NAMALWA (cell line): ENCODE measurements around the gene NHLRC1.

Source experiments
- DNase-seq: peaks from one replicate; pipeline ENCODE4 v3.0.0-alpha.2; 2015; ENCODE audit warnings: low spot score

The NHLRC1 gene

GRCh38 chr6:18081025-18081668 lies 41.3 kb downstream of the NHLRC1 start:
- no peak for DNase-seq

- DNase-seq: no peak
Observed at GRCh38 chr6:18080544-18080943, 41.9 kb downstream of the NHLRC1 start.

- DNase-seq: no peak
Observed at GRCh38 chr6:18078866-18079265, 43.6 kb downstream of the NHLRC1 start.

GRCh38 chr6:18076231-18076630 lies 46.2 kb downstream of the NHLRC1 start:
- no peak for DNase-seq

- DNase-seq: no peak
Observed at GRCh38 chr6:18072841-18073240, 49.6 kb downstream of the NHLRC1 start.

- DNase-seq: no peak
Observed at GRCh38 chr6:18070486-18070885, 52.0 kb downstream of the NHLRC1 start.
